GM18505 (cell line): ENCODE data around the gene WNT16.
"Not testable (repeated sequence)": the region's sequence is repeated elsewhere in the genome, so short reads cannot be mapped to it uniquely, and the experiment has no call there.

Experiments used
- ATAC-seq: cut with Tn5 transposase; IDR thresholded peaks from one replicate; pipeline ENCODE4 v1.9.1; 2021; ENCODE audit not compliant: unreplicated experiment
- POLR2A ChIP-seq: IDR thresholded peaks from 4 replicates; pipeline ENCODE4 v1.6.1; 2011; ENCODE audit warnings: borderline replicate concordance; ENCODE audit not compliant: insufficient read depth, insufficient read length; ENCODE audit errors: extremely low read depth

The WNT16 gene

GRCh38 chr7:121328508-121329190, at the start of gene WNT16:
Gene WNT16, plus strand, starts transcription at chr7:121329000. Its CDS starts 293 bp downstream, at chr7:121329293.
- no peak for TF ChIP-seq POLR2A
- no peak for ATAC-seq

GRCh38 chr7:121279060-121279620, 49.7 kb upstream of the WNT16 start:
- TF ChIP-seq POLR2A: no peak
- ATAC-seq: no peak

- no peak for ATAC-seq
- TF ChIP-seq POLR2A: no peak
Measured at GRCh38 chr7:121279822-121280221, 49.0 kb upstream of the WNT16 start.

- no peak for TF ChIP-seq POLR2A
- ATAC-seq: no peak
Measured at GRCh38 chr7:121280656-121281055, 48.1 kb upstream of the WNT16 start.

GRCh38 chr7:121282129-121282528, 46.7 kb upstream of the WNT16 start:
- ATAC-seq: no peak
- TF ChIP-seq POLR2A: no peak

GRCh38 chr7:121285066-121285667, 43.6 kb upstream of the WNT16 start:
- no peak for ATAC-seq
- no peak for TF ChIP-seq POLR2A

GRCh38 chr7:121286186-121286585, 42.6 kb upstream of the WNT16 start:
- no peak for TF ChIP-seq POLR2A
- ATAC-seq: no peak

- ATAC-seq: no peak
- no peak for TF ChIP-seq POLR2A
Measured at GRCh38 chr7:121286742-121287734, 41.8 kb upstream of the WNT16 start.

GRCh38 chr7:121288894-121289293, 39.9 kb upstream of the WNT16 start:
- ATAC-seq: no peak
- no peak for TF ChIP-seq POLR2A

- ATAC-seq: not testable (repeated sequence)
Measured at GRCh38 chr7:121289930-121290329, 38.9 kb upstream of the WNT16 start.

GRCh38 chr7:121294448-121294992, 34.3 kb upstream of the WNT16 start:
- no peak for ATAC-seq
- TF ChIP-seq POLR2A: no peak

GRCh38 chr7:121297843-121298242, 31.0 kb upstream of the WNT16 start:
- ATAC-seq: no peak
- TF ChIP-seq POLR2A: no peak

GRCh38 chr7:121298831-121299239, 30.0 kb upstream of the WNT16 start:
- TF ChIP-seq POLR2A: no peak
- no peak for ATAC-seq

GRCh38 chr7:121300685-121301420, 27.9 kb upstream of the WNT16 start:
- no peak for ATAC-seq
- no peak for TF ChIP-seq POLR2A
